Activated CD4-positive, CD25-positive, alpha-beta regulatory T cell (primary cell): ENCODE results near the gene GNMT.
"Not testable (repeated sequence)": the region's sequence is repeated elsewhere in the genome, so short reads cannot be mapped to it uniquely, and the experiment has no call there.

Source experiments
- DNase-seq, 4 experiments: peaks; one replicate each; lab custom pipeline; 2025; lab: John Stamatoyannopoulos, UW

GNMT gene

GRCh38 chr6:42941356-42941755 is 19.2 kb upstream of the GNMT start:
- DNase-seq = not testable (repeated sequence)

- DNase-seq = no peak
Measured at GRCh38 chr6:42942444-42942843, 18.1 kb upstream of the GNMT start.

- no peak for DNase-seq
Measured at GRCh38 chr6:42947950-42948349, 12.6 kb upstream of the GNMT start.

- no peak for DNase-seq
Measured at GRCh38 chr6:42952389-42952788, 8.2 kb upstream of the GNMT start.

GRCh38 chr6:42954405-42954804 is 6.1 kb upstream of the GNMT start:
- not testable (repeated sequence) for DNase-seq

- no peak for DNase-seq
Measured at GRCh38 chr6:42958125-42958524, 2.4 kb upstream of the GNMT start.

- no peak for DNase-seq
Measured at GRCh38 chr6:42959917-42960242, 674 bp upstream of the GNMT start.

GRCh38 chr6:42961020-42961470 is 491 bp downstream of the GNMT start:
- no peak for DNase-seq

- no peak for DNase-seq
Measured at GRCh38 chr6:42962096-42962495, 1.5 kb downstream of the GNMT start.

- no peak for DNase-seq
Measured at GRCh38 chr6:42962502-42963178, 2.1 kb downstream of the GNMT start.

GRCh38 chr6:42963179-42963854 is 2.8 kb downstream of the GNMT start:
- DNase-seq = no peak

GRCh38 chr6:42963855-42964605 is 3.5 kb downstream of the GNMT start:
- peak in 1 of 4 experiments; percentile 9 for DNase-seq

- DNase-seq = no peak
Measured at GRCh38 chr6:42966571-42966970, 6.0 kb downstream of the GNMT start.

- no peak for DNase-seq
Measured at GRCh38 chr6:42967228-42967627, 6.7 kb downstream of the GNMT start.

- no peak for DNase-seq
Measured at GRCh38 chr6:42968126-42968701, 7.7 kb downstream of the GNMT start.

GRCh38 chr6:42968783-42969182 is 8.2 kb downstream of the GNMT start:
- no peak for DNase-seq

GRCh38 chr6:42969431-42969830 is 8.9 kb downstream of the GNMT start:
- DNase-seq = no peak

- no peak for DNase-seq
Measured at GRCh38 chr6:42969934-42970333, 9.4 kb downstream of the GNMT start.

GRCh38 chr6:42970871-42971612 is 10.5 kb downstream of the GNMT start:
- no peak for DNase-seq

- no peak for DNase-seq
Measured at GRCh38 chr6:42971746-42972327, 11.3 kb downstream of the GNMT start.

- no peak for DNase-seq
Measured at GRCh38 chr6:42973926-42974325, 13.4 kb downstream of the GNMT start.
